T-helper 1 cell treated with Interleukin-12 subunit alpha and Interleukin-12 subunit beta and Interleukin-4 antibody, amounts not matched to agents 30 μg/mL and 1 μg/mL, for 36 hours (primary cell): Measurements from ENCODE around the gene MROH9.

Experiments used
- H3K27ac Mint-ChIP-seq: one replicate; pipeline ENCODE4 v1.8.0; 2021; ENCODE audit warnings: mild to moderate bottlenecking, mixed read lengths
- H3K27me3 Mint-ChIP-seq: one replicate; pipeline ENCODE4 v1.8.0; 2021; ENCODE audit warnings: low read depth, mixed read lengths
- H3K36me3 Mint-ChIP-seq: one replicate; pipeline ENCODE4 v1.8.0; 2021; ENCODE audit warnings: low read depth, mixed read lengths
- H3K4me1 Mint-ChIP-seq: one replicate; pipeline ENCODE4 v1.8.0; 2021; ENCODE audit warnings: low read depth, mixed read lengths
- H3K4me3 Mint-ChIP-seq: one replicate; pipeline ENCODE4 v1.8.0; 2021; ENCODE audit warnings: mild to moderate bottlenecking, moderate library complexity, mixed read lengths
- H3K9me3 Mint-ChIP-seq: one replicate; pipeline ENCODE4 v1.8.0; 2021; ENCODE audit warnings: mixed read lengths

Gene MROH9

DNA sequence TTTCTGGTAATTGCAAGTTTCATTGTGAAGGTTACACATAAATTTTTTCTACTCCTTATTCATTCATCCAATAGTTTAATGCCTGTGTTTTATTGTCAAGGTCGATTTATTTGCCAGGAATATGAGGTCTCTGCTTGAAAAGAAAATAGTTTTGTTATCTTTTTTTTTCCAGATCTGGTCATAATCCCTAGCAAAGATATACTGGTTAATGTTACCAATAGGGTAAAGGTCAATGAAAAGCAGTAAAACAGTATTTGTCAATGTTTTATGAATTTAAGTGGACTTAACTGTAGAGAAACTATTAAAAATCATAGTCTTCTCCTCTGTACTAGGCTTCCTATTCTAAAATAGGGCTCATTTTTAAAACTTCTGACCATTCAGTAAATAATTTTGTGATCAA is 147.3 kb downstream of the MROH9 start:
- no peak overlapping the region for H3K27ac Mint-ChIP-seq
- H3K4me1 Mint-ChIP-seq, result no peaks in the 10 kb centered on the region
- H3K9me3 Mint-ChIP-seq, result no peaks in the 10 kb centered on the region
- no peak overlapping the region for H3K4me3 Mint-ChIP-seq
- peaks cover 4% of the 10 kb centered on the region for H3K27me3 Mint-ChIP-seq
- H3K36me3 Mint-ChIP-seq, result no peaks in the 10 kb centered on the region

DNA sequence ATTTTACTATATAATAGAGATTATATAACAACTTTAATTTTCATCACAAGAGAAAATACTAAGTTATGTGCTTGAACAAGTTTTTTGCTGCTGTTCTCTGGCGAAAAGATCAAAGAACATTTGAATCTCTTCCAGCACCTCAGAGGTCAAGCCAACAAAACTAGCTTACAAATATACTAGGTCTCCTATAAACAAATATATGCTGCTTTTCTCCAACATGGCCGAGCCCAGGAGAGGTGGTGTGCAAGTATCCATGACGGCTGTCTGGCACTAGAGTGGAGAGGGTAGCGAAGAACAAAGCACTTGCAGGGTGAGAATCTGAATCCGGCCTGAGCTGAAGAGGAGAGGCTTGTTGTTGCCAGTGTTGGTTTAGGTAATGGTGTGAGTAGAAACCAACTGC is 147.9 kb downstream of the MROH9 start:
- no peak overlapping the region for H3K4me3 Mint-ChIP-seq
- no peaks in the 10 kb centered on the region for H3K9me3 Mint-ChIP-seq
- H3K36me3 Mint-ChIP-seq, result no peaks in the 10 kb centered on the region
- H3K27me3 Mint-ChIP-seq, result peaks cover 4% of the 10 kb centered on the region
- H3K27ac Mint-ChIP-seq, result no peak overlapping the region
- no peaks in the 10 kb centered on the region for H3K4me1 Mint-ChIP-seq

DNA sequence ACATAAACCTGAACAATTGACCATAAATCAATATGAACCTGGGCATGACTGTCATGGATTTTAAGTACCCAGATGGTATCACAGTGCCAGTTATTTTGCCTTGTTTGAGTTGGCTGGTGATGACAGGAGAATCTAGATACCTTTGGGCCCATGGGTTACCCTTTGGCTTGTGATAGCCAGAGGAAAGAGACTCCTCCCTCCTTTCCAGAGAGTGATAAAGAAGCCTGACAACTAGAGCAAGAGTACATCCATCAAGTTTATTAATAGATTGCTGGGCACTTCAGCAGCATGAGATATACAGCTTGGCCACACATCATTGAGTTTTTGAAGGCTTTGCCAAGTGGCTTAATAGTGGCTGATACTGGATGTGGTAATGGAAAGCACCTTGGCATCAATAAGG is 148.8 kb downstream of the MROH9 start:
- H3K9me3 Mint-ChIP-seq, result no peaks in the 10 kb centered on the region
- no peaks in the 10 kb centered on the region for H3K4me1 Mint-ChIP-seq
- H3K36me3 Mint-ChIP-seq, result no peaks in the 10 kb centered on the region
- no peak overlapping the region for H3K27ac Mint-ChIP-seq
- H3K27me3 Mint-ChIP-seq, result peaks cover 4% of the 10 kb centered on the region
- no peak overlapping the region for H3K4me3 Mint-ChIP-seq

DNA sequence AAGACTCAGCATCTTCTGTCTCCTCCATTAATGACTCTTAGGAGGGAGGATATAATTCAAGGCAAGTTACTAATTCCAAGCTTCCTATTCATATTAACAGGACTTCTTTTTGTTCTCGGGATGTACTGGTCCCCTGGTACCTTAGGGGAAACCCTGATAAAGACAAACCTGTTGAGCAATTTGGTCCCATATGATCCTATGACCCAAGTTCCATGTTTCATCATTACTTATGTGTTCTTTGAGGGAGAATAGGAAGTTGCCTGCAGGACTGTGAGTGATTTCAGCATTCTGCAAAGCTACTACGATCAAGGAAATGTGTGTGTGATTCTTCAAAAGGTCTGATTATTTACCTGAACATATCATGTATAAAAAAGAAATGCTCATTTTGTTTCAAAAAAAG is 149.5 kb downstream of the MROH9 start:
- Mint-ChIP-seq H3K9me3 (no peaks in the 10 kb centered on the region), H3K27ac (no peak overlapping the region), H3K36me3 (no peaks in the 10 kb centered on the region), H3K4me3 (no peak overlapping the region), H3K27me3 (peaks cover 4% of the 10 kb centered on the region), H3K4me1 (no peaks in the 10 kb centered on the region)

DNA sequence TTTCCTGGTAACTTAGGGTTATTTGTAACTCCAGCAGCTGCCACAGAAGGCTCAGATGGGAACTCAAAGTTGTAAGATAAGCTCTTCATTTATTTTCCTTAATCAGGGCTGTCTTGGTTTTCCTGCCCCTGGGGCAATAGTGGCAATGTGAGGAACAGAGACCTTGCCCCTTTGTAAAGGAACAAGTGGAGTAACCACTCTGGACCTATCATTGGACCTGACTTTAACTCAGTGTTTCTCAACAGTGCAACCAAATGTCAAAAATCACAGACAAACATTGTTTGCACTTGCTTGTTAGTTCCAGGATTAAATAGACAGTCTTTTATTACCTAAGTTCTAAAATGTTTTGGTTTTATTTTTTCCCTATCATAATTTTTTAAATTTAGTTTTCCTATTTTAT is 152.6 kb downstream of the MROH9 start:
- no peak overlapping the region for H3K4me3 Mint-ChIP-seq
- peaks cover 4% of the 10 kb centered on the region for H3K27me3 Mint-ChIP-seq
- no peak overlapping the region for H3K27ac Mint-ChIP-seq
- H3K9me3 Mint-ChIP-seq, result no peaks in the 10 kb centered on the region
- no peaks in the 10 kb centered on the region for H3K36me3 Mint-ChIP-seq
- H3K4me1 Mint-ChIP-seq, result no peaks in the 10 kb centered on the region

DNA sequence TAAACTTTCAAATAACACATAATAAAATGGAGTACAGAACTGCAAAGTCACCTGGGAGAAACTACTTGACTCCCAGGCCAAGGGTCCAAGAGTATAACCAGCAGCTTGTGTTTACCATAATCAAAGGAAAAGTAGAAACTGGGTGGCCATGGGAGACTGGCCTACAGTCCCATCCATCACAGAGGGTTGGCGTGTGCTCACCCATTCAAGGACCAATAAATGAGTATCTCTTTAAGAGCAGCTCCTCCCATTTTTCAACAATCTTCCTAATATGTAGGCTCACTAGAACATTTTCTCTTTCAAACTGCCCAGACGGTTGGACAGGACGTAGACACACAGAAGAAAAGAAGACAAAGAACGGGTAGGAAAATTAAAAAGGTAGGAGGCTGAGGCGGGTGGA is 155.3 kb downstream of the MROH9 start, which contains the start of gene FMO3:
Gene FMO3, plus strand, starts transcription at position 302 of the 400 bp plus-strand sequence. CDS start 1,754 bp downstream, outside the sequence.
- no peaks in the 10 kb centered on the region for H3K4me1 Mint-ChIP-seq

DNA sequence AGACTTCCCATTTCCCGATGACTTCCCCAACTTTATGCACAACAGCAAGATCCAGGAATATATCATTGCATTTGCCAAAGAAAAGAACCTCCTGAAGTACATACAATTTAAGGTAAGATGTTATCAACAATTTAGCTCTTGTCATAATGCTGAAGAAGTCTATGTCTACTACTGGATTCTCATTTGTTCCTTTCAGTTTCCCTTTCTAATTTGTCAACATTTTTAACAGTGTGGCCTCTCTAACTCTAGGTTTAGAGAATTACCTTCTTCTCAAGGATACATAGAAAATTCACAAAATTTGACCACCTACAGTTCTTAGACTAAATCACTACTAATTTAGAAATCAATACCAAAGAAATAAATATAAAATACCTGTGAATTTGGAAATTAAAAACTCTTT is 168.5 kb downstream of the MROH9 start:
- Mint-ChIP-seq H3K36me3 (no peaks in the 10 kb centered on the region), H3K27ac (no peak overlapping the region), H3K27me3 (no peaks in the 10 kb centered on the region), H3K4me3 (no peak overlapping the region), H3K4me1 (no peaks in the 10 kb centered on the region), H3K9me3 (no peaks in the 10 kb centered on the region)

More for the DNA sequence above, 155.3 kb downstream of the MROH9 start, which contains the start of gene FMO3:
- H3K36me3 Mint-ChIP-seq, result no peaks in the 10 kb centered on the region
- no peaks in the 10 kb centered on the region for H3K9me3 Mint-ChIP-seq
- H3K27ac Mint-ChIP-seq, result no peak within 1 kb of the TSS
- no peaks in the 10 kb centered on the region for H3K27me3 Mint-ChIP-seq
- no peak within 1 kb of the TSS for H3K4me3 Mint-ChIP-seq

DNA sequence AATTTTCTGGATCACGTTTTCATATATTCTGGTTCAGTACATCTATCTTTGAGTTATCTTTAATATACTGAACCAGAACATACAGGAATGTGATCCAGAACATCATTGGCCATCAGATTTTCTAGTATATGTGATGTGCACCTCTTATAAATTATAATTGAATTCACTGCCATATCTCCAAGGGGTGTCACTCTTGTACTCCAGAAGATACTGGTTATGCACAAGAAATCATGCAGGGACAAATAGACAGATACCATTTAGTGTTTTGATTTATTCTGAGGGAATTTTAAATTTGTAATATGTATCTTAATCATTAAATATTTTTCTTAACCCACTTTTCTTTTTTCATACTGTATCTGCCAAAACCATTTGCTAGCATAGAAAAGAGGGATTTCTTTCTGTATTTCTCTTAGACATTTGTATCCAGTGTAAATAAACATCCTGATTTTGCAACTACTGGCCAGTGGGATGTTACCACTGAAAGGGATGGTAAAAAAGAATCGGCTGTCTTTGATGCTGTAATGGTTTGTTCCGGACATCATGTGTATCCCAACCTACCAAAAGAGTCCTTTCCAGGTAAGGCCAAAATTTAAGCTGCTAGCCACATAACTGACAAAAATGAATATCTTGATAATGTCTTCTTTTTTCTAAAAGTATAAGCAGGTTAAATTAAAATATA is 172.1 kb downstream of the MROH9 start:
- H3K9me3 Mint-ChIP-seq, result no peaks in the 10 kb centered on the region
- no peak overlapping the region for H3K4me3 Mint-ChIP-seq
- no peak overlapping the region for H3K27ac Mint-ChIP-seq
- no peaks in the 10 kb centered on the region for H3K36me3 Mint-ChIP-seq
- H3K4me1 Mint-ChIP-seq, result no peaks in the 10 kb centered on the region
- no peaks in the 10 kb centered on the region for H3K27me3 Mint-ChIP-seq

DNA sequence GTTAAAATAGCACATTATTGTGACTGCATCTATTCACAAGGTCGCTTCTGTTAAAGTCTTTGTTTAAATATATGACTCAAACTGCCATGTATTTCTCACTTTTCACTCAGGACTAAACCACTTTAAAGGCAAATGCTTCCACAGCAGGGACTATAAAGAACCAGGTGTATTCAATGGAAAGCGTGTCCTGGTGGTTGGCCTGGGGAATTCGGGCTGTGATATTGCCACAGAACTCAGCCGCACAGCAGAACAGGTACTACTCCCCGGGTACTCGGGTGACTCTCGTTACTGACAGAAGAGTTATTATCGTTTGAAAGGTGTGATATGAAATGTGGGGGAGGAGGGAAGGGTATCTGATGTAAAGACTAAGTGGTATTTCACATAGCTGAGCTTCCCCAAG is 172.6 kb downstream of the MROH9 start:
- no peaks in the 10 kb centered on the region for H3K36me3 Mint-ChIP-seq
- no peak overlapping the region for H3K4me3 Mint-ChIP-seq
- no peaks in the 10 kb centered on the region for H3K4me1 Mint-ChIP-seq
- H3K27me3 Mint-ChIP-seq, result no peaks in the 10 kb centered on the region
- H3K9me3 Mint-ChIP-seq, result no peaks in the 10 kb centered on the region
- H3K27ac Mint-ChIP-seq, result no peak overlapping the region

DNA sequence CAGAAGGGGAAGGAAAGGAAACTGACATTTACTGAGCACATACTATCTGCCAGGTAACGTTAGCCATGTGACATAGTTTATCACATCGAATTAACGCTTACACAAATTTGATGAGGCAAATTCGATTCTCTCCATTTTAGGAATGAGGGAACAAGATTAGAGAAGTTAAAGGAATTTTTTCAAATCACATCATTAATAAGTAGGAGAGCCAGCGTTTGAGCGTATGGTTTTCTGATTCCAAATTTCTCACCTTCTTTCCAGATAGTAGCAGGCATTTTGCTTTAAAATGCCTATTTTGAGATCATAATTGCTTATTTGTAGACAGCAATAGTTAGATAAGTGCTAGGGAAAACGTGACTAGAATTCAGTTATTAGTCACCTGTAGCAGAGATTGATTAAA is 174.6 kb downstream of the MROH9 start:
- no peaks in the 10 kb centered on the region for H3K4me1 Mint-ChIP-seq
- no peaks in the 10 kb centered on the region for H3K9me3 Mint-ChIP-seq
- H3K4me3 Mint-ChIP-seq, result no peak overlapping the region
- no peaks in the 10 kb centered on the region for H3K36me3 Mint-ChIP-seq
- no peaks in the 10 kb centered on the region for H3K27me3 Mint-ChIP-seq
- no peak overlapping the region for H3K27ac Mint-ChIP-seq

DNA sequence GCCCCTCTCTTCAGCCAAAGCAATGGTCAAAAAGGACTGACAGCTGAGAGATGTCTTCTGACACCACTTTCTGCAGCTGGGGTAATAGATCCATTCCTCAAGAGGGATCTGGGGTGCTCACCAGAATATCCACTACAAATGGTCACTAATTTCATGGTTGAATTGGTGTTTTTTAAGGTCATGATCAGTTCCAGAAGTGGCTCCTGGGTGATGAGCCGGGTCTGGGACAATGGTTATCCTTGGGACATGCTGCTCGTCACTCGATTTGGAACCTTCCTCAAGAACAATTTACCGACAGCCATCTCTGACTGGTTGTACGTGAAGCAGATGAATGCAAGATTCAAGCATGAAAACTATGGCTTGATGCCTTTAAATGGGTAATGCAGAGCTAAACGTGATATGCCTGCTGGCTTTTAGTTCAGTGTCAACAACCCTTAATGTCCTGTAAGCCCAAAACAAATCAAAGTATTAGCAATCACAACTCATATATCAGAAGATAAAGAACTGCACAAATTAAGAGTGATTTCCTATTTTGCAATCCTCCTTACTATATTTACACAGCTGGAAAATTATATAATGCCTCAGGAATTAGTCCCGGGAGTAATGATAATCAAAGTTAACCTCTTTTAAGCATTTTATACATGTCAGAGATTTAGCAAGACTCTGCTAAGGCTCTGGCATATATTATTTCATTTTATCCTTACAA is 175.4 kb downstream of the MROH9 start:
- Mint-ChIP-seq H3K4me3 (no peak overlapping the region), H3K27ac (no peak overlapping the region), H3K4me1 (no peaks in the 10 kb centered on the region)

DNA sequence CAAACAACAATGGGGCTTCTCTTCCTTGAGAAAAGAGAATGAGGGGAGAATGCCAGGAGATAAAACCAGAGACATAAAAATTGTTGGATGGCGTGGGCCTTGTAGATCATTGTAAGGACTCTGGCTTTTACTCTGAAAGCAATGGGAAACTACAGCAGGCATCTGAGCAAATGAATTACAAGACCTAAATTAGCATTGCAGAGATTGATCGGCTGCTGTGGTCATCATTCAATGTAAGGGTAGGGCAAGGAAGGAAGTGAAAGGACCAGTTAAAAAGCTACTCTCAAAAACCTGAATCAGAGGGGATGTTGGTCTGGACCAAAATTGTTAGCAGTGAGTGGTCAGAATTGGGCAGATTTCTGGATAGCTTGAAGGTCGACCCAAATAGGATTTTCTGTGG is 176.8 kb downstream of the MROH9 start:
- no peaks in the 10 kb centered on the region for H3K4me1 Mint-ChIP-seq
- H3K4me3 Mint-ChIP-seq, result no peak overlapping the region
- no peaks in the 10 kb centered on the region for H3K9me3 Mint-ChIP-seq
- H3K27ac Mint-ChIP-seq, result no peak overlapping the region
- no peaks in the 10 kb centered on the region for H3K27me3 Mint-ChIP-seq
- H3K36me3 Mint-ChIP-seq, result no peaks in the 10 kb centered on the region

More for the DNA sequence above, 175.4 kb downstream of the MROH9 start:
- Mint-ChIP-seq H3K9me3 (no peaks in the 10 kb centered on the region), H3K27me3 (no peaks in the 10 kb centered on the region), H3K36me3 (no peaks in the 10 kb centered on the region)

DNA sequence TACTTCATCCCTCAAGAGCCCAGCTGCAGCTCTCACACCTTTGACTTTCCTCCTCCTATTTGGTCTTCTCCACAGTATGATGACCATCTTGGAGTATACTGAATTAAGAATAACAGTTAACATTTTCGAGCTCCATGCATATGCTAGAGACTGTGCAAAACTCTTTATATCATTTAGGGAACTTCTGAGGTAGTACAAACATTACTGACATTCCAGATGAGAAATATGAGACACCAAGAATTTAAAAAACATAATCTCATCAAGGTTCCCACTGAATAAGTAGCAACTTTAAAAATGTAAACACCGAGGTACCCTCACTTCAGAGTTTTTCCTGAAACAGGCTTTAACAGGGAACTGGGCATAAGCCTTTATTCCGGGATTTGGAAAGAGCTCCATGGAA is 178.0 kb downstream of the MROH9 start:
- peaks cover 2% of the 10 kb centered on the region for H3K27me3 Mint-ChIP-seq
- H3K4me1 Mint-ChIP-seq, result no peaks in the 10 kb centered on the region
- H3K4me3 Mint-ChIP-seq, result no peak overlapping the region
- no peaks in the 10 kb centered on the region for H3K9me3 Mint-ChIP-seq
- no peaks in the 10 kb centered on the region for H3K36me3 Mint-ChIP-seq
- no peak overlapping the region for H3K27ac Mint-ChIP-seq
